K562 (cell line): ENCODE results near the gene WDR18. TPM values are rescaled to one million over a fixed set of nuclear protein-coding genes. Genes with fewer than 3 reads are reported as not detected.

Experiments used
- ATAC-seq: fragments of 200-7000 bp; cut with Tn5 transposase; 3 replicates; pipeline ENCODE4 v1.9.1; 2020; ENCODE audit warnings: moderate library complexity
- BruUV-seq: library from RNA; stranded (reverse); fragments of 400-500 nt; replicated peaks from 2 replicates; lab custom pipeline; 2021; lab: Mats Ljungman, UMichigan
- CTCF ChIA-PET: fragments of 300-600 bp; formaldehyde crosslinking; extraction: SDS; loops from one replicate; lab custom pipeline; 2021; ENCODE audit warnings: low intra/inter-chr PET ratio; lab: Yijun Ruan, JAX
- POLR2A ChIA-PET: fragments of 300-600, 350-650 bp; sonication (Branson Sonifier 250); formaldehyde crosslinking; extraction: SDS; loops from one replicate; lab custom pipeline; 2021; ENCODE audit warnings: antibody characterized with exemption, inconsistent platforms; lab: Yijun Ruan, JAX
- DNase-seq, 4 experiments: peaks; one replicate each; pipeline versions ENCODE4 v3.0.0 to v3.0.0-alpha.2; 2011 to 2018; ENCODE audit warnings: low spot score in 3 of 4, mixed read lengths in 3 of 4; ENCODE audit errors: extremely low read depth in 1 of 4
- FAIRE-seq: peaks from 2 replicates; lab custom pipeline; 2011; peaks lifted over from hg19 to GRCh38; lab: Jason Lieb, UNC
- H2AFZ ChIP-seq: 2 replicates; pipeline ENCODE4 v1.6.0; 2011; ENCODE audit warnings: low read depth, low read length, control low read depth, inconsistent platforms
- H3K27ac ChIP-seq: fragments of 200-600 bp; 3 replicates; pipeline ENCODE4 v1.8.0; 2011; ENCODE audit warnings: low read depth, mild to moderate bottlenecking, control low read depth, inconsistent platforms, low read length, moderate library complexity, mixed read lengths; ENCODE audit errors: extremely low read depth
- H3K27me3 ChIP-seq, 2 experiments: fragments of 300-600 bp in 1 of 2; 2 replicates in 1 of 2; 3 replicates in 1 of 2; pipeline versions ENCODE4 v1.6.0 to v1.8.0; 2011; ENCODE audit warnings: inconsistent platforms in 2 of 2, low read length in 2 of 2, mild to moderate bottlenecking in 1 of 2, mixed read lengths in 1 of 2, moderate library complexity in 1 of 2; ENCODE audit not compliant: control insufficient read depth in 2 of 2, insufficient read depth in 2 of 2
- H3K36me3 ChIP-seq: fragments of 300-600 bp; 3 replicates; pipeline ENCODE4 v1.8.0; 2011; ENCODE audit warnings: mild to moderate bottlenecking, low read length, inconsistent platforms; ENCODE audit not compliant: control insufficient read depth, insufficient read depth
- H3K4me1 ChIP-seq, 2 experiments: fragments of 200-600 bp in 1 of 2; replicated peaks in 1 of 2; 2 replicates in 1 of 2; 3 replicates in 1 of 2; pipeline versions ENCODE4 v1.5.1 to v1.8.0; 2011; ENCODE audit warnings: inconsistent platforms in 2 of 2, low read length in 2 of 2, mild to moderate bottlenecking in 1 of 2, mixed read lengths in 1 of 2, moderate library complexity in 1 of 2; ENCODE audit not compliant: control insufficient read depth in 2 of 2, insufficient read depth in 2 of 2
- H3K4me2 ChIP-seq: 2 replicates; pipeline ENCODE4 v1.6.1; 2011; ENCODE audit warnings: low read length, control low read depth, inconsistent platforms, mixed read lengths; ENCODE audit not compliant: insufficient read depth
- H3K4me3 ChIP-seq: fragments of 200-600 bp; sonication (generic), shearing (Covaris generic); 2 replicates; pipeline ENCODE4 v1.5.1; 2016; ENCODE audit warnings: control low read depth, inconsistent platforms
- H3K79me2 ChIP-seq: fragments of 200-600 bp; 3 replicates; pipeline ENCODE4 v1.8.0; 2011; ENCODE audit warnings: low read length, inconsistent platforms; ENCODE audit not compliant: control insufficient read depth, insufficient read depth
- H3K9ac ChIP-seq, 2 experiments: 2 replicates each; pipeline versions ENCODE4 v1.6.0 to v1.6.1; 2011; ENCODE audit warnings: low read depth in 2 of 2, low read length in 2 of 2, control low read depth in 1 of 2, inconsistent platforms in 1 of 2, mild to moderate bottlenecking in 1 of 2, mixed read lengths in 1 of 2; ENCODE audit not compliant: insufficient read depth in 1 of 2
- H3K9me1 ChIP-seq: one replicate; pipeline ENCODE4 v1.6.0; 2011; ENCODE audit warnings: inconsistent platforms, mild to moderate bottlenecking, low read length, moderate library complexity; ENCODE audit not compliant: control insufficient read depth, insufficient read depth
- H3K9me3 ChIP-seq: replicated peaks from 2 replicates; pipeline ENCODE4 v1.5.1; 2011; ENCODE audit warnings: low read depth, low read length, inconsistent platforms; ENCODE audit not compliant: control insufficient read depth, insufficient read depth
- H4K20me1 ChIP-seq: replicated peaks from 2 replicates; pipeline ENCODE4 v1.6.1; 2011; ENCODE audit warnings: low read length, inconsistent platforms, mixed read lengths; ENCODE audit not compliant: control insufficient read depth, insufficient read depth
- ESRRB ChIP-seq: fragments of 250-450 bp; sonication (Bioruptor Pico); IDR thresholded peaks from 2 replicates; pipeline ENCODE4 v1.5.0; 2020; ENCODE audit warnings: mild to moderate bottlenecking, moderate library complexity, borderline replicate concordance
- HBP1 ChIP-seq: fragments of 450-650 bp; formaldehyde crosslinking; IDR thresholded peaks from 2 replicates; pipeline ENCODE4 v1.4.0; 2022; ENCODE audit warnings: missing genetic modification characterization
- HNRNPLL ChIP-seq: fragments of 200-400 bp; formaldehyde crosslinking; IDR thresholded peaks from 2 replicates; pipeline ENCODE4 v1.6.1; 2017; ENCODE audit warnings: low read length, low read depth, mild to moderate bottlenecking; ENCODE audit not compliant: poor library complexity, severe bottlenecking
- TBL1XR1 ChIP-seq, 2 experiments: IDR thresholded peaks; 2 replicates each; pipeline ENCODE4 v1.6.1; 2012; ENCODE audit warnings: improper control_type of control experiment in 2 of 2, low read length in 2 of 2, mild to moderate bottlenecking in 1 of 2
- ZNF140 ChIP-seq: fragments of 250-450 bp; sonication (Bioruptor Pico); IDR thresholded peaks from 2 replicates; pipeline ENCODE4 v1.8.0; 2021; ENCODE audit warnings: moderate library complexity, mild to moderate bottlenecking, inconsistent platforms
- ZNF398 ChIP-seq: fragments of 250-450 bp; sonication (Bioruptor Pico); IDR thresholded peaks from 2 replicates; pipeline ENCODE4 v1.8.0; 2021; ENCODE audit warnings: moderate library complexity, mild to moderate bottlenecking, inconsistent platforms
- ZNF589 ChIP-seq: fragments of 200-800 bp; sonication (Bioruptor generic); IDR thresholded peaks from 2 replicates; pipeline ENCODE4 v1.6.1; 2016; ENCODE audit warnings: low read depth, missing genetic modification characterization, missing compliant biosample characterization
- WGBS: fragments of 100-300 bp; shearing (Covaris generic); methylation state at CpG from one replicate; pipeline ENCODE4 v1.1.6; 2016; ENCODE audit warnings: low coverage, mixed read lengths; ENCODE audit not compliant: insufficient coverage; ENCODE audit errors: missing lambda C conversion rate; 5-methylcytosine and 5-hydroxymethylcytosine counted together
- in situ Hi-C: fragments of 300-500 bp; cut with MboI; formaldehyde crosslinking; loops from 4 replicates; pipeline ENCODE4 v1.15.0; 2018; ENCODE audit warnings: inconsistent platforms, mixed read lengths
- intact Hi-C: fragments of 100-400 bp; cut with micrococcal nuclease; formaldehyde crosslinking; loops from 2 replicates; pipeline ENCODE4 v1.14.2; 2022
- polyA plus RNA-seq, 8 experiments: library from polyadenylated mRNA; depleted of rRNA in 4 of 8; stranded (reverse) in 5 of 8; unstranded in 3 of 8; fragments of >200 nt; fragmentation: Nextera tagmentation in 2 of 8; fragmentation: Illumina TruSeq in 1 of 8; extraction: Ambion mirVana in 2 of 8; extraction: Trizol in 1 of 8; gene quantifications; 2 replicates each; pipeline versions ENCODE4 v1.2.1 to v1.2.3, GENCODE V29; 2011 to 2014; ENCODE audit warnings: inconsistent platforms in 1 of 8, missing spikeins in 1 of 8
- total RNA-seq, 7 experiments: library from RNA; depleted of rRNA in 6 of 7; stranded (reverse); fragments of >200 nt in 6 of 7; fragmentation: Illumina TruSeq in 2 of 7; extraction: Trizol in 2 of 7; gene quantifications; 2 replicates each; pipeline versions ENCODE4 v1.2.1 to v1.2.3, GENCODE V29; 2011 to 2021; ENCODE audit warnings: low replicate concordance in 1 of 7
- TF ChIP-seq, protein P1 (sequence below): fragments of 450-650 bp; formaldehyde crosslinking; IDR thresholded peaks from 2 replicates; pipeline ENCODE4 v1.4.0; 2020; ENCODE audit warnings: mild to moderate bottlenecking, moderate library complexity
- TF ChIP-seq, protein P2 (sequence below): fragments of 200-400 bp; formaldehyde crosslinking; IDR thresholded peaks from 2 replicates; pipeline ENCODE4 v1.6.1; 2017; ENCODE audit warnings: mild to moderate bottlenecking, low read depth, low read length, moderate library complexity
- TF ChIP-seq, protein P3 (sequence below): fragments of 450-650 bp; IDR thresholded peaks from one replicate; pipeline ENCODE4 v1.6.1; 2018; ENCODE audit warnings: mild to moderate bottlenecking, moderate library complexity; ENCODE audit not compliant: partially characterized antibody

Gene WDR18
- total and polyA plus RNA-seq, 9 of the 15 experiments (the other 6 are each of a cell fraction or from before 2014, with no cell fraction given) = 0.65 to 181 (median 30.1) TPM

DNA sequence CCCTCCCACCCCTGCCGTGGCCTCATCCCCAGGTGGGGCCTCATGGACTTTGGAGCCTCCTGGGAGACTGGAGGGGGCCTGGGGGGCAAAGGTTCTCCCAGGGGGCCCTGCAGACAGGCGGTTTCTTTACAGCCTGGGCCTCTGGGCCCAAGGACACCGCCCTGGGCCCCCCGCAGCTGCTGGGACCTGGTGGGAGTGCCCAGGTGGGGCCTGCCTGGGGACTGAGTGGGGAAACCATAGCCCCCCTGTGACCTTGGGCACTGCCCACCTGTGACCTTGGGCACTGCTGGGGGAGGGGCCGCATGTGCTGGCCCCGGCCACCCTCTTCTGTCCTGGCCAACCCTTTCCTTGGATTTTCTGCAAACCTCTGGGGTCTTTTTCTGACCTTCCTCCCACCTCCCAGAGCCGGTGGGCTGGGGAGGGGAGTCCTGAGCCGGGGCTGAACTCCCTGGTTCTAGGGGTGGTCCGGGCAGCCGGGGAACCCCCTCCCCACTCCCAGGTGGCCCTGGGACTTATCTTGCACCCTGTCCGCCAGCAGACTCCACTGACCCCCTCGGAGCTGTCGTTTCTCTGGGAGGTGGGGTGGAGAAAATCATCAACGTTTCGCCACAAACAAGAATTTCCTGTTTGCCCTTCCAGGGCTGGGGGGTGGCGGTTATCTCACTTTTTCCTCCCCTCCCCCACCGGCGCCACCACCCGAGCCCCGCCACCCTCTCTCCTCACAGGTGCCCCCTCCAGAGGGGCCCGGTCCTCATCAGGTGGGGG is 31.3 kb upstream of the WDR18 start:
- ChIA-PET CTCF (interaction anchor here (0.6 kb wide), 1 partner anchor 34 kb away, joined by 3 read pairs; no protein-coding TSS in a partner anchor), POLR2A (interaction anchor here (1.1 to 1.3 kb wide), 3 partner anchors 9 to 11 kb away, joined by 4 to 8 read pairs (median 4); no protein-coding TSS in a partner anchor)
- Histone ChIP-seq H3K9me1 (no peaks in the 10 kb centered on the region), H3K27me3 (no peaks in the 10 kb centered on the region), H3K4me3 (peak overlapping the region; percentile 28), H3K4me2 (peak overlapping the region; percentile 73), H3K9ac (peak overlapping the region; percentile 76 to 83), H2AFZ (no peak overlapping the region), H3K79me2 (peaks cover 85% of the 10 kb centered on the region), H3K4me1 (peaks cover 51 to 88% of the 10 kb centered on the region in 2 experiments), H4K20me1 (no peaks in the 10 kb centered on the region), H3K9me3 (no peaks in the 10 kb centered on the region), H3K27ac (peak overlapping the region; percentile 96), H3K36me3 (peaks cover 20% of the 10 kb centered on the region; the same call in 1 of the 3 replicates)
- DNase-seq (peak; percentile 54 to 81 (median 80)), FAIRE-seq (peak; percentile 94), ATAC-seq (peak; percentile 57)
- intact Hi-C loops (no loop called here), in situ Hi-C loops (no loop called here)
- 4% methylated on average over 15 of the region's 21 CpGs for WGBS
- BruUV-seq = TSS peak; percentile 89
- TF ChIP-seq, protein P1, sequence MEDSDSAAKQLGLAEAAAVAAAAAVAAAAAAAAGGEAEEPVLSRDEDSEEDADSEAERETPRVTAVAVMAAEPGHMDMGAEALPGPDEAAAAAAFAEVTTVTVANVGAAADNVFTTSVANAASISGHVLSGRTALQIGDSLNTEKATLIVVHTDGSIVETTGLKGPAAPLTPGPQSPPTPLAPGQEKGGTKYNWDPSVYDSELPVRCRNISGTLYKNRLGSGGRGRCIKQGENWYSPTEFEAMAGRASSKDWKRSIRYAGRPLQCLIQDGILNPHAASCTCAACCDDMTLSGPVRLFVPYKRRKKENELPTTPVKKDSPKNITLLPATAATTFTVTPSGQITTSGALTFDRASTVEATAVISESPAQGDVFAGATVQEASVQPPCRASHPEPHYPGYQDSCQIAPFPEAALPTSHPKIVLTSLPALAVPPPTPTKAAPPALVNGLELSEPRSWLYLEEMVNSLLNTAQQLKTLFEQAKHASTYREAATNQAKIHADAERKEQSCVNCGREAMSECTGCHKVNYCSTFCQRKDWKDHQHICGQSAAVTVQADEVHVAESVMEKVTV = no peak
- TF ChIP-seq HNRNPLL (no peak), ZNF140 (CRISPR knock-in tag) (no peak), TBL1XR1 (IDR thresholded peaks at IDR 0.05; ENCODE audit: low read length in 2 of 2) (0 out of 4 replicates have a peak, but pooled peaks of 1 of the 2 experiments have one; percentile 38), ZNF398 (CRISPR knock-in tag) (no peak), ZNF589 (CRISPR knock-in tag) (peak; percentile 6; the same call in 1 of the 2 replicates), HBP1 (CRISPR knock-in tag) (no peak), ESRRB (no peak)
- TF ChIP-seq, protein P2, sequence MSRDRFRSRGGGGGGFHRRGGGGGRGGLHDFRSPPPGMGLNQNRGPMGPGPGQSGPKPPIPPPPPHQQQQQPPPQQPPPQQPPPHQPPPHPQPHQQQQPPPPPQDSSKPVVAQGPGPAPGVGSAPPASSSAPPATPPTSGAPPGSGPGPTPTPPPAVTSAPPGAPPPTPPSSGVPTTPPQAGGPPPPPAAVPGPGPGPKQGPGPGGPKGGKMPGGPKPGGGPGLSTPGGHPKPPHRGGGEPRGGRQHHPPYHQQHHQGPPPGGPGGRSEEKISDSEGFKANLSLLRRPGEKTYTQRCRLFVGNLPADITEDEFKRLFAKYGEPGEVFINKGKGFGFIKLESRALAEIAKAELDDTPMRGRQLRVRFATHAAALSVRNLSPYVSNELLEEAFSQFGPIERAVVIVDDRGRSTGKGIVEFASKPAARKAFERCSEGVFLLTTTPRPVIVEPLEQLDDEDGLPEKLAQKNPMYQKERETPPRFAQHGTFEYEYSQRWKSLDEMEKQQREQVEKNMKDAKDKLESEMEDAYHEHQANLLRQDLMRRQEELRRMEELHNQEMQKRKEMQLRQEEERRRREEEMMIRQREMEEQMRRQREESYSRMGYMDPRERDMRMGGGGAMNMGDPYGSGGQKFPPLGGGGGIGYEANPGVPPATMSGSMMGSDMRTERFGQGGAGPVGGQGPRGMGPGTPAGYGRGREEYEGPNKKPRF = no peak
- TF ChIP-seq, protein P3, sequence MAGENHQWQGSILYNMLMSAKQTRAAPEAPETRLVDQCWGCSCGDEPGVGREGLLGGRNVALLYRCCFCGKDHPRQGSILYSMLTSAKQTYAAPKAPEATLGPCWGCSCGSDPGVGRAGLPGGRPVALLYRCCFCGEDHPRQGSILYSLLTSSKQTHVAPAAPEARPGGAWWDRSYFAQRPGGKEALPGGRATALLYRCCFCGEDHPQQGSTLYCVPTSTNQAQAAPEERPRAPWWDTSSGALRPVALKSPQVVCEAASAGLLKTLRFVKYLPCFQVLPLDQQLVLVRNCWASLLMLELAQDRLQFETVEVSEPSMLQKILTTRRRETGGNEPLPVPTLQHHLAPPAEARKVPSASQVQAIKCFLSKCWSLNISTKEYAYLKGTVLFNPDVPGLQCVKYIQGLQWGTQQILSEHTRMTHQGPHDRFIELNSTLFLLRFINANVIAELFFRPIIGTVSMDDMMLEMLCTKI = no peak
